GM13976 (cell line): ENCODE data around the gene NUMBL.

Experiments used
- DNase-seq: peaks from one replicate; pipeline ENCODE4 v3.0.0; 2012; ENCODE audit warnings: low spot score
- in situ Hi-C: fragments of 300-500 bp; cut with MboI; formaldehyde crosslinking; loops from one replicate; pipeline ENCODE4 v1.12.0; 2022; ENCODE audit warnings: low sequenced_read_pairs, mixed read lengths, inconsistent platforms; ENCODE audit not compliant: unreplicated experiment
- TF ChIP-seq, protein P1 (sequence below): IDR thresholded peaks from 2 replicates; pipeline ENCODE4 v1.5.1; 2012; ENCODE audit warnings: borderline replicate concordance, mild to moderate bottlenecking; ENCODE audit not compliant: insufficient read depth; ENCODE audit errors: extremely low read depth, missing control alignments, control extremely low read depth

Gene NUMBL

DNA sequence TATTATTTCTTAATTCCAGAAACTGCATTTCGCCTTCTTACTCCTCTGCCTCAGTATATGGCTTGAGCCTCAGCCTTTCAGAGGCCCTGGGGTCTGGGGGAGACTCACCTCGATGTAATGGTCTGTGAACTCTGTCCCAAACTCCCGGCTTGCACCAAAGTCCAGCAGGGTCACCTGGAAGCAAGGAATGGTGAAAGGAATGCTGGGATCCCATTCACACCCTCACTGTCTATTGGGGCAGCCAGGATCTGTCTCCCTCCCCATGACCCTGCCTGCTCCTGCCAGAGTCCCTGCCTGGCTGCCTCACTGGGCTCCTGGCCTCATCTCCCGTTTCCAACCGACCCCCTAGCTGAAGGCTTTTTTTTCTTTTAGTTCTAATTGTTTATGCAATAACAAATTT is 5.4 kb upstream of the NUMBL start:
- DNase-seq = no peak
- in situ Hi-C loops = no loop called here
- TF ChIP-seq, protein P1, sequence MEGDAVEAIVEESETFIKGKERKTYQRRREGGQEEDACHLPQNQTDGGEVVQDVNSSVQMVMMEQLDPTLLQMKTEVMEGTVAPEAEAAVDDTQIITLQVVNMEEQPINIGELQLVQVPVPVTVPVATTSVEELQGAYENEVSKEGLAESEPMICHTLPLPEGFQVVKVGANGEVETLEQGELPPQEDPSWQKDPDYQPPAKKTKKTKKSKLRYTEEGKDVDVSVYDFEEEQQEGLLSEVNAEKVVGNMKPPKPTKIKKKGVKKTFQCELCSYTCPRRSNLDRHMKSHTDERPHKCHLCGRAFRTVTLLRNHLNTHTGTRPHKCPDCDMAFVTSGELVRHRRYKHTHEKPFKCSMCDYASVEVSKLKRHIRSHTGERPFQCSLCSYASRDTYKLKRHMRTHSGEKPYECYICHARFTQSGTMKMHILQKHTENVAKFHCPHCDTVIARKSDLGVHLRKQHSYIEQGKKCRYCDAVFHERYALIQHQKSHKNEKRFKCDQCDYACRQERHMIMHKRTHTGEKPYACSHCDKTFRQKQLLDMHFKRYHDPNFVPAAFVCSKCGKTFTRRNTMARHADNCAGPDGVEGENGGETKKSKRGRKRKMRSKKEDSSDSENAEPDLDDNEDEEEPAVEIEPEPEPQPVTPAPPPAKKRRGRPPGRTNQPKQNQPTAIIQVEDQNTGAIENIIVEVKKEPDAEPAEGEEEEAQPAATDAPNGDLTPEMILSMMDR = no peak

DNA sequence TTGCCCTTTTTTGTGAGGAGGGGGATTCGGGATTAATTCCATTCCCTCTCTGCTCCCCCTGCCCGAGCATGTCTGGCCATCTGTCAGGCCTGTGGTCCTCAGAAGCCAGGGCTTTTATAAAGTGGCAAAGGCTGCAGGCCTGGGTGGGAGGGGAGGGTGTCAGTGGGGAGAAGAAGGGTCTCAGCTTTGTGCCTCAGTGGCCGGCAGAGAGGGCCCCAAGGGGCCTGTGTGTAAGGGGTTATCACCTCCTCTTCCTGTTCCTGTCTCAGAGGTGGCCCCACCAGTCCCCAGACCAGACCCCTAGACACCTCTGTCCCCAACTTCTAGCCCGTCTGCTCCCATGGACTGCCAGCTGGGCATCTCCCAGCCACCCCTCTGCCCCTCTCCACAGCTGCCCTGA is 3.4 kb upstream of the NUMBL start:
- no peak for DNase-seq
- TF ChIP-seq, protein P1 = no peak
- in situ Hi-C loops = no loop called here

DNA sequence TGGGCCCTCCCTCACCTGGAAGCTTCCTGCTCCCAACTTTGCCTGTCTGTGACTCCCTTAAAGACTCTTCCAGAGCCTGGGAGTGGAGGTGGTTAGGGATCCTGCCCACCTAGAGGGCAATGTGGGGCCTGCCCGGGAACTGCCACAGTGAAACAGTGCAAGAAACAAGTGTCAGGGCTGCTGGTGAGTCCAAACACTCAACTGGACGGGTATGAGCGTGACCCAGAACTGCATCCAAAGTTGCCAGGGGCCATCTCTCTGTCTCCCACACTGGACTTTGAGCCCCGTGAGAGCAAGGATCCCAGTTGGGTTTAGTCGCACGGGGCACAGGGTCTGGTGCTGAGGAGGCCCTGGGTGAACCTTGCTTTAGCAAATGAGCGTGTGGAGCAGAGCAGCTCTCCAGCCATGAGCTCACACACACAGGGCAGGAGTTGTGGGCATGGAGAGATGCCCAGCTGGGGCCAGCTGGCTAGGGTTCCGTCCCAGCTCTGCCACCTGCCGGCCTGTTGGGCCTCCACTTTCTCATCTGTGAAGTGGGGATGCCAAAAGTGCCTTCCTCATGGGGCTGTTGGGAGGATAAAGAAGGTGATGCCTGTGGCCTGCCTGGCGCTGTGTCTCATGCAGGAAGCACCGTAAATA is 2.8 kb upstream of the NUMBL start:
- no peak for DNase-seq
- in situ Hi-C loops = no loop called here

DNA sequence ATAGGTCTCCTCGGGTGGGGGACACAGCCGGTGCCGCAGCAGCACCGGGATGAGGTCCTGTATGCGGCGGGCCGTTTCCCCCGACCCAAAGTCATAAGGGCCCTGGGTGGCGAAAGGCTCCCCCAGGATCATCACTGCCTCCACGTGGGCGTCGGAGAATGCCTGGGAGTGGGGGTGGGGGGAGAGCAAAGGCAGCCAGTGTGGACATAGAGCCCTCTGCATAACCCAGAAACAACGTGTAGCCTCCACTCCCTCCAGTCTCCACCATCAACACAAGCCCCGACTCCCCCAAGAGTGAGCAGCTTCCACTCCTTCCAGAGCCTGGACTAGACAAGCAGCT is 1.7 kb upstream of the NUMBL start:
- no peak for DNase-seq
- TF ChIP-seq, protein P1 = no peak
- in situ Hi-C loops = no loop called here

More for the DNA sequence above, 2.8 kb upstream of the NUMBL start:
- TF ChIP-seq, protein P1 = no peak

DNA sequence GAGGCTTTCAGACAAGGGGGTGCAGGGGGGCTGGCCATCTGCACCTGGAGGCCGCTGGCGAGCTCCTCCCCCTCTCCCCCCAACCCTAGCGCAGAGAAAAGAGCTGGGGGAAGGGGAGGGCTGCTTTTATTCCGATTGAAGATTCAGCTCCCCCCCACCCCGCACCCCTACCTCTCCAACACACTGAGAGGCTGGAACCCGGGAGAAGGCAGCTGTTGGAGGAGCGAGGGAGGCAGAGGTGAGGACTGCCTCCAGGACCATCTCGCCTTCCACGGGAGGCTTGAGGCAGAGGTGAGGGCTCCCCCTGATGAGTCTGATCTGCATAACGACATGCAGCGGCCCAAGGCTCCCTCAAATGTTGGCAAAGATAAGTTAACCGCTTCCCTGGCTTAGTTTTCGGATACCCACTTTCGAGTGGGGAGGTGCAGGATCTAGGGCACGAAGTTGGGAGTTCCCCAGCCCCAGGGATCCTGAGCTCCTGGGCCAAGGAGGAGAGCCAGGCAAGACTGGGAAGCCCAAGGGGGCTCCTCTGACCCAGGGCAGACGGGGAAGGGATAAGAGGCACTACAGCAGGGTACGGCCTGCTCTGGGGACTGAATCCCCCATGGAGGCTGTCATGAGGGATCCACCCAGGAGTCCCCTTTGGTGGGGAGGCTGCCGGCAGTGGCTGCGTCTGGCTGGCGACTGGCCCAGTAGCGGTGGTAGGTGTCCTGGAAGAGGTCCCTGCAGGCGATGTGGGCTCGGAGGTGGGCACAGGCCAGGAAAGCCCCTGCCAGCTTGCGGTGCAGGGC is 1.2 kb upstream of the NUMBL start:
- in situ Hi-C loops = no loop called here
- TF ChIP-seq, protein P1 = no peak
- no peak for DNase-seq

DNA sequence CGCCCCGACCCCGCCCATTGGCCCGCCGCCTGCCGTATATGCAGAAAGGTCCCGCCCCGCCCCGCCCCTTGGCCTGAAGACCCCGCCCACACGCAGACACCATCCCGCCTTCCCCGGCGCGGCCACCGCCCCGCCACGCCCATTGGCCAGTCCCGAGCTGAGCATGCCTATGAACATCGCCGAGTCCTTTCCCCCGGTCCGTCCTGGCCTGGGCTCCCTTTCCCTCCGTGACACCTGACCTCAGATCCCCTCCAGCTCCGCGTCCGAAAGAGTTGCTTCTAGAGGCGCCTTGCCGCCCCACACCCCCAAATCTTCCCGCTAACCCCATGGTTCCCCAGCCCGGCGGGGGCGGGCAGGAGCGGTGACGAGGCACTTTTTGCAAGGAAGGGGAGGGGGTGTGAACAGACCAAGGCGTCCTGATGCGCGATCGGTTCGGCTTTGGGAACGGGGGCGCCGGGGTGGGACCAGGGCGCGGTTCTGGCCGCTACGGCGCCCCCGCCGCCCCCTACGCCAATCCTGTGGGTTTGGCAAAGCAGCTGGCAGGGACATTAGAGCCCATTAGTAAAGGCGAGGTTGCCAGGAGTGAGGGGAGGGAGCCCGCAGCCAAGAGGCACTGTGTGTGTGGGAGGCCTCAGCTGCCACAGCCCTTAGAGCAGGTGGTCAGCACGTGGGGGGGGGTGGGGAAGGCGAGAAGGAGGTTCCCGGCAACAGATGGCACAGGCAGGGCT is 406 bp upstream of the NUMBL start:
- DNase-seq = peak; percentile 100
- TF ChIP-seq, protein P1 = no peak
- in situ Hi-C loops = no loop called here
